HUES64 (cell line): Measurements from ENCODE around the gene FBN1.

ENCODE experiments used
- H3K27ac ChIP-seq: 2 replicates; pipeline ENCODE4 v1.7.0; 2013; ENCODE audit warnings: low read depth, low read length, inconsistent platforms
- H3K27me3 ChIP-seq: 2 replicates; pipeline ENCODE4 v1.6.1; 2013; ENCODE audit warnings: mild to moderate bottlenecking, low read length; ENCODE audit not compliant: insufficient read depth
- H3K36me3 ChIP-seq: 2 replicates; pipeline ENCODE4 v1.6.1; 2013; ENCODE audit warnings: mild to moderate bottlenecking, low read length; ENCODE audit not compliant: insufficient read depth
- H3K4me1 ChIP-seq: 2 replicates; pipeline ENCODE4 v1.6.1; 2013; ENCODE audit warnings: mild to moderate bottlenecking, low read length, moderate library complexity; ENCODE audit not compliant: insufficient read depth
- H3K4me3 ChIP-seq: 2 replicates; pipeline ENCODE4 v1.5.1; 2013; ENCODE audit warnings: mild to moderate bottlenecking, low read length, moderate library complexity
- H3K9ac ChIP-seq: 2 replicates; pipeline ENCODE4 v1.6.1; 2013; ENCODE audit warnings: mild to moderate bottlenecking, low read depth, low read length
- H3K9me3 ChIP-seq: 2 replicates; pipeline ENCODE4 v1.6.1; 2013; ENCODE audit warnings: low read depth, low read length; ENCODE audit not compliant: insufficient read depth
- WGBS: fragments of 150-250, 120-280 bp; methylation state at CpG from one replicate; pipeline ENCODE4 v1.1.7; 2013; ENCODE audit warnings: missing lambda C conversion rate; 5-methylcytosine and 5-hydroxymethylcytosine counted together

The FBN1 gene

GRCh38 chr15:48360841-48361240, 284.7 kb downstream of the FBN1 start:
- Histone ChIP-seq H3K4me3 (no peak overlapping the region), H3K9me3 (no peaks in the 10 kb centered on the region), H3K4me1 (peaks cover 8% of the 10 kb centered on the region; the same call in 1 of the 2 replicates), H3K36me3 (no peaks in the 10 kb centered on the region), H3K27me3 (no peaks in the 10 kb centered on the region), H3K27ac (no peak overlapping the region), H3K9ac (no peak overlapping the region)
- 79% methylated on average over 2 of the region's 2 CpGs for WGBS
